A549 (cell line): Measurements from ENCODE around the gene REM2. TPM values are rescaled to one million over a fixed set of nuclear protein-coding genes. Genes with fewer than 3 reads are reported as not detected.
A peak's percentile ranks its signal among the peaks of the same experiment; 100 is the strongest.

Experiments
- ATAC-seq, 2 experiments: fragments of 200-7000 bp in 1 of 2; fragments of >200 bp in 1 of 2; cut with Nextera tagmentation in 1 of 2; cut with Tn5 transposase in 1 of 2; 3 replicates each; pipeline versions ENCODE4 v1.8.0 to v1.9.1; 2018 to 2020; ENCODE audit warnings: mild to moderate bottlenecking in 1 of 2, moderate library complexity in 1 of 2
- CTCF ChIA-PET: fragments of 300-600 bp; sonication (Branson Sonifier 250); formaldehyde crosslinking; extraction: SDS; loops from one replicate; lab custom pipeline; 2021; ENCODE audit warnings: antibody characterized with exemption, inconsistent platforms; lab: Yijun Ruan, JAX
- POLR2A ChIA-PET: fragments of 350-600 bp; formaldehyde crosslinking; extraction: SDS; loops from one replicate; lab custom pipeline; 2021; ENCODE audit warnings: antibody characterized with exemption, inconsistent platforms; lab: Yijun Ruan, JAX
- DNase-seq, 2 experiments: peaks; one replicate each; pipeline versions ENCODE4 v3.0.0 to v3.0.0-alpha.2; 2011 to 2016; ENCODE audit warnings: low read depth in 1 of 2, low spot score in 1 of 2
- FAIRE-seq: peaks from 2 replicates; lab custom pipeline; 2011; peaks lifted over from hg19 to GRCh38; lab: Jason Lieb, UNC
- H3K27ac ChIP-seq, 2 experiments: fragments of >200 bp; sonication (Bioruptor Twin); formaldehyde crosslinking; 3 replicates each; pipeline ENCODE4 v1.5.1; 2016 to 2017
- H3K4me1 ChIP-seq: fragments of >200 bp; sonication (Bioruptor Twin); formaldehyde crosslinking; 3 replicates; pipeline ENCODE4 v1.6.1; 2016
- H3K4me2 ChIP-seq: fragments of >200 bp; sonication (Bioruptor Twin); formaldehyde crosslinking; 3 replicates; pipeline ENCODE4 v1.6.1; 2016
- H3K4me3 ChIP-seq: fragments of >200 bp; sonication (Bioruptor Twin); formaldehyde crosslinking; 3 replicates; pipeline ENCODE4 v1.5.1; 2016
- H3K9me3 ChIP-seq: fragments of >200 bp; sonication (Bioruptor Twin); formaldehyde crosslinking; 3 replicates; pipeline ENCODE4 v1.6.1; 2016
- ATOH8 ChIP-seq: fragments of 250-450 bp; sonication (Bioruptor Pico); IDR thresholded peaks from 2 replicates; pipeline ENCODE4 v1.5.0; 2020; ENCODE audit warnings: low read depth, mild to moderate bottlenecking, moderate library complexity
- CBX2 ChIP-seq: fragments of 200-600 bp; sonication (generic); IDR thresholded peaks from 2 replicates; pipeline ENCODE4 v1.6.1; 2016; ENCODE audit warnings: low read depth, mild to moderate bottlenecking, borderline replicate concordance
- CEBPB ChIP-seq, 2 experiments: fragments of >200 bp in 1 of 2; sonication (Bioruptor Twin) in 1 of 2; formaldehyde crosslinking in 1 of 2; IDR thresholded peaks; 2 replicates each; pipeline ENCODE4 v1.6.1; 2012 to 2016
- CTCF ChIP-seq: fragments of >200 bp; sonication (Bioruptor Twin); formaldehyde crosslinking; IDR thresholded peaks from 3 replicates; pipeline ENCODE4 v1.5.1; 2016
- EHF ChIP-seq: fragments of 250-450 bp; sonication (Bioruptor Pico); IDR thresholded peaks from 2 replicates; pipeline ENCODE4 v1.5.0; 2020; ENCODE audit warnings: mild to moderate bottlenecking
- EHMT2 ChIP-seq: fragments of 200-600 bp; sonication (generic); IDR thresholded peaks from 2 replicates; pipeline ENCODE4 v1.6.1; 2016; ENCODE audit warnings: antibody characterized with exemption, low read depth, mild to moderate bottlenecking, moderate library complexity
- ELK1 ChIP-seq: fragments of 150-350 bp; IDR thresholded peaks from 2 replicates; pipeline ENCODE4 v1.6.1; 2014; ENCODE audit warnings: low read depth, mild to moderate bottlenecking, low read length
- ESRRA ChIP-seq: fragments of 150-350 bp; IDR thresholded peaks from 2 replicates; pipeline ENCODE4 v1.6.1; 2014; ENCODE audit warnings: mild to moderate bottlenecking, low read length, borderline replicate concordance
- FOSL2 ChIP-seq, 2 experiments: fragments of 450-650 bp in 1 of 2; fragments of >200 bp in 1 of 2; sonication (Bioruptor Twin) in 1 of 2; formaldehyde crosslinking; IDR thresholded peaks; 2 replicates each; pipeline versions ENCODE4 v1.5.0 to v1.6.1; 2016 to 2020; ENCODE audit warnings: mild to moderate bottlenecking in 1 of 2, moderate library complexity in 1 of 2
- FOXS1 ChIP-seq: fragments of 250-450 bp; sonication (Bioruptor Pico); IDR thresholded peaks from 2 replicates; pipeline ENCODE4 v1.5.0; 2020; ENCODE audit warnings: mild to moderate bottlenecking, moderate library complexity
- HEYL ChIP-seq: fragments of 250-450 bp; sonication (Bioruptor Pico); IDR thresholded peaks from 2 replicates; pipeline ENCODE4 v1.8.0; 2021; ENCODE audit warnings: mild to moderate bottlenecking, moderate library complexity
- HOXB5 ChIP-seq: fragments of 250-450 bp; sonication (Bioruptor Pico); IDR thresholded peaks from 2 replicates; pipeline ENCODE4 v1.5.0; 2020; ENCODE audit warnings: mild to moderate bottlenecking, moderate library complexity
- JUNB ChIP-seq: fragments of >200 bp; sonication (Bioruptor Twin); formaldehyde crosslinking; IDR thresholded peaks from 2 replicates; pipeline ENCODE4 v1.6.1; 2016
- MYC ChIP-seq: IDR thresholded peaks from 2 replicates; pipeline ENCODE4 v1.6.1; 2012; ENCODE audit warnings: mild to moderate bottlenecking, inconsistent platforms, low read length, improper control_type of control experiment, borderline replicate concordance
- RARB ChIP-seq: fragments of 250-450 bp; sonication (Bioruptor Pico); IDR thresholded peaks from 2 replicates; pipeline ENCODE4 v1.8.0; 2021; ENCODE audit warnings: mild to moderate bottlenecking, moderate library complexity
- TFCP2L1 ChIP-seq: fragments of 250-450 bp; sonication (Bioruptor Pico); IDR thresholded peaks from 2 replicates; pipeline ENCODE4 v1.5.0; 2021; ENCODE audit warnings: mild to moderate bottlenecking
- ZC3H11A ChIP-seq: fragments of 450-650 bp; IDR thresholded peaks from 2 replicates; pipeline ENCODE4 v1.6.1; 2014; ENCODE audit warnings: antibody characterized with exemption, mild to moderate bottlenecking
- WGBS: methylation state at CpG from one replicate; pipeline ENCODE4 v1.1.6; 2017; ENCODE audit errors: missing lambda C conversion rate; 5-methylcytosine and 5-hydroxymethylcytosine counted together
- polyA plus RNA-seq, 4 experiments: library from polyadenylated mRNA; depleted of rRNA in 3 of 4; stranded (reverse); fragments of >200 nt; fragmentation: RNase III in 1 of 4; extraction: RNeasy Plus Mini Kit Qiagen cat#74134 plus additional on column Dnase treatment in 1 of 4; gene quantifications; 2 replicates in 3 of 4; 3 replicates in 1 of 4; pipeline ENCODE4 v1.2.3, GENCODE V29; 2011 to 2017

REM2 gene
- polyA plus RNA-seq, 2 of the 4 experiments (the other 2 are of a cell fraction) = 0.23 to 0.31 TPM

- TF ChIP-seq ATOH8 (CRISPR knock-in tag) = no peak
- no peak for TF ChIP-seq ZC3H11A
- TF ChIP-seq MYC = no peak
These were observed 1.2 kb downstream of the REM2 start (continued) for GRCh38 chr14:22884076-22884737.

- ATAC-seq = no peak
- 84% methylated on average over 10 of the region's 11 CpGs for WGBS
- TF ChIP-seq HOXB5 (CRISPR knock-in tag) = no peak
- no peak for TF ChIP-seq MYC
- TF ChIP-seq HEYL (CRISPR knock-in tag) = no peak
- TF ChIP-seq RARB = no peak
- no peak for TF ChIP-seq EHMT2
- TF ChIP-seq ESRRA = no peak
- no peak for TF ChIP-seq ELK1
- no peak for TF ChIP-seq CEBPB (IDR thresholded peaks at IDR 0.05)
- no peak for TF ChIP-seq CBX2
- TF ChIP-seq TFCP2L1 (CRISPR knock-in tag) = no peak
- no peak for TF ChIP-seq FOXS1 (CRISPR knock-in tag)
- TF ChIP-seq EHF (CRISPR knock-in tag) = no peak
- TF ChIP-seq CTCF = no peak
- no peak for TF ChIP-seq FOSL2 (IDR thresholded peaks at IDR 0.05)
- no peak for TF ChIP-seq FOSL2 (CRISPR knock-in tag; IDR thresholded peaks at IDR 0.05)
- TF ChIP-seq, all 56 proteins: peak for 0
- Histone ChIP-seq H3K4me3 (no peak overlapping the region), H3K27ac (no peak overlapping the region), H3K4me1 (peaks cover 13% of the 10 kb centered on the region), H3K4me2 (no peak overlapping the region), H3K9me3 (no peaks in the 10 kb centered on the region)
- ChIA-PET CTCF (interaction anchor here (1.2 to 23.1 kb wide), 10 partner anchors 11 to 329 kb away, joined by 3 to 368 read pairs (median 8); partner anchors contain the start of gene LRP10), POLR2A (interaction anchor here (2.0 kb wide), 1 partner anchor 34 kb away, joined by 5 read pairs; the partner anchor contains the start of gene RBM23)
- DNase-seq (no peak), FAIRE-seq (no peak)
These were observed 1.9 kb downstream of the REM2 start for GRCh38 chr14:22884738-22885523.

- POLR2A ChIA-PET = interaction anchor here (1.0 to 2.9 kb wide), 3 partner anchors 11 to 33 kb away, joined by 4 to 11 read pairs (median 5); partner anchors contain the start of genes LRP10 and RBM23
- Histone ChIP-seq H3K4me2 (peak overlapping the region; percentile 73), H3K4me1 (peaks cover 18% of the 10 kb centered on the region), H3K4me3 (peak overlapping the region; percentile 61), H3K9me3 (no peaks in the 10 kb centered on the region), H3K27ac (peak overlapping the region; percentile 87 to 93)
- no peak for TF ChIP-seq ZC3H11A
- TF ChIP-seq JUNB = no peak
- CTCF ChIA-PET = interaction anchor here (0.9 to 23.1 kb wide), 5 partner anchors 10 to 316 kb away, joined by 3 to 368 read pairs (median 7); partner anchors contain the start of gene LRP10
- FAIRE-seq (no peak), DNase-seq (no peak), ATAC-seq (no peak)
- WGBS = 94% methylated on average over 21 of the region's 21 CpGs
These were observed 3.0 kb downstream of the REM2 start for GRCh38 chr14:22885975-22886374.
